ENCODE data around the gene DHX15. TPM values are rescaled to one million over a fixed set of nuclear protein-coding genes. Genes with fewer than 3 reads are reported as not detected.

DHX15 gene
- total and polyA plus RNA-seq, 10 of the 15 experiments (the other 5 are each of a cell fraction or from before 2014, with no cell fraction given): 166 to 269 (median 184) TPM

- TF ChIP-seq PRDM15 (CRISPR knock-in tag; IDR thresholded peaks at IDR 0.05): no peak
These were observed 94.5 kb downstream of the DHX15 start (continued) for GRCh38 chr4:24489870-24490269.

GRCh38 chr4:24488399-24489164 lies 95.8 kb downstream of the DHX15 start:
- POLR2A ChIA-PET: no interaction called here
- ATAC-seq (peak; percentile 99), DNase-seq (ENCODE audit: low read depth, low spot score) (peak; percentile 5), FAIRE-seq (no peak)
- H3K4me1 ChIP-seq (ENCODE audit: control insufficient read depth, insufficient read depth, low read length): no peaks in the 10 kb centered on the region
- no peak overlapping the region for H3K27ac ChIP-seq (ENCODE audit: control insufficient read depth, insufficient read depth)
- intact Hi-C loops (cut with micrococcal nuclease; ENCODE audit: unreplicated experiment): loop anchor here (1.0 to 5.0 kb wide), 3 partner anchors 199 to 659 kb away; no protein-coding TSS in a partner anchor
- RAD21 ChIA-PET (ENCODE audit: unreplicated experiment): interaction anchor here (1.1 kb wide), 1 partner anchor 162 kb away, joined by 3 read pairs; no protein-coding TSS in a partner anchor
- H4K20me1 ChIP-seq (ENCODE audit: control insufficient read depth, insufficient read depth): no peaks in the 10 kb centered on the region
- no peak overlapping the region for H2AFZ ChIP-seq (ENCODE audit: control insufficient read depth, low read depth, low read length)
- no peak overlapping the region for H3K4me2 ChIP-seq (ENCODE audit: control insufficient read depth, insufficient read depth)
- BruUV-seq (replicated peaks): no TSS peak
- CTCF ChIA-PET: interaction anchor here (0.7 to 3.7 kb wide), 10 partner anchors 11 to 879 kb away, joined by 3 to 51 read pairs (median 3); no protein-coding TSS in a partner anchor
- no peaks in the 10 kb centered on the region for H3K79me2 ChIP-seq (ENCODE audit: control insufficient read depth, insufficient read depth, low read length)
- no peak overlapping the region for H3K9ac ChIP-seq (ENCODE audit: control insufficient read depth, insufficient read depth, low read length)
- H3K9me3 ChIP-seq (replicated peaks; ENCODE audit: control insufficient read depth, insufficient read depth, low read length): no peaks in the 10 kb centered on the region
- SMC1A ChIA-PET (ENCODE audit: uncharacterized antibody, unreplicated experiment): interaction anchor here (0.7 to 1.4 kb wide), 7 partner anchors 13 to 561 kb away, joined by 3 to 5 read pairs (median 4); no protein-coding TSS in a partner anchor
- H3K4me3 ChIP-seq: no peak overlapping the region
- H3K27me3 ChIP-seq (replicated peaks in 1 of 2; ENCODE audit: control insufficient read depth in 2 of 2, insufficient read depth in 2 of 2, low read length in 1 of 2): no peaks in the 10 kb centered on the region
- WGBS (ENCODE audit: insufficient coverage, insufficient replicate concordance, low lambda C conversion rate, missing lambda C conversion rate): 10% methylated on average over 15 of the region's 15 CpGs
- in situ Hi-C loops (cut with MboI): loop anchor here (5.0 kb wide), 1 partner anchor 199 kb away; no protein-coding TSS in a partner anchor
- H3K36me3 ChIP-seq (ENCODE audit: control insufficient read depth in 2 of 2, insufficient read depth in 2 of 2, low read length in 1 of 2): no peaks in the 10 kb centered on the region
- TF ChIP-seq SMC3 (IDR thresholded peaks at IDR 0.05; ENCODE audit: borderline replicate concordance, low read length) (peak; percentile 71; the same call in 1 of the 2 replicates), ZNF622 (IDR thresholded peaks at IDR 0.05) (no peak), SREBF1 (IDR thresholded peaks at IDR 0.05; ENCODE audit: low read length) (no peak), EZH2 (IDR thresholded peaks at IDR 0.05; ENCODE audit: borderline replicate concordance, control insufficient read depth, low read depth, low read length) (no peak), CHD1 (IDR thresholded peaks at IDR 0.05; ENCODE audit: low read depth, low read length) (no peak), MLLT1 (IDR thresholded peaks at IDR 0.05) (no peak), NR2F1 (conservative IDR thresholded peaks at IDR 0.05) (no peak), HDGF (IDR thresholded peaks at IDR 0.05) (no peak), EED (IDR thresholded peaks at IDR 0.05; ENCODE audit: low read depth) (no peak), TAF1 (IDR thresholded peaks at IDR 0.05; ENCODE audit: borderline replicate concordance, low read depth, low read length) (no peak), RAD21 (IDR thresholded peaks at IDR 0.05; ENCODE audit: insufficient read depth, low read depth, low read length) (peak; percentile 79), ZBED1 (IDR thresholded peaks at IDR 0.05; ENCODE audit: borderline replicate concordance) (no peak), TBL1XR1 (IDR thresholded peaks at IDR 0.05; ENCODE audit: low read depth, low read length) (no peak), YY1 (IDR thresholded peaks at IDR 0.05; ENCODE audit: low read depth, low read length) (0 out of 2 replicates have a peak, but pooled peaks have one; percentile 20), ZNF217 (IDR thresholded peaks at IDR 0.05) (no peak), ATF7 (IDR thresholded peaks at IDR 0.05; ENCODE audit: low read depth) (no peak), DPF2 (IDR thresholded peaks at IDR 0.05) (no peak)
